Measurements from ENCODE around the gene CRISPLD2.
"Not testable (repeated sequence)": the region's sequence is repeated elsewhere in the genome, so short reads cannot be mapped to it uniquely, and the experiment has no call there.

CRISPLD2 gene

GRCh38 chr16:84822990-84823389, 3.2 kb downstream of the CRISPLD2 start:
- DNase-seq (ENCODE audit: low read depth), result no peak

DNA sequence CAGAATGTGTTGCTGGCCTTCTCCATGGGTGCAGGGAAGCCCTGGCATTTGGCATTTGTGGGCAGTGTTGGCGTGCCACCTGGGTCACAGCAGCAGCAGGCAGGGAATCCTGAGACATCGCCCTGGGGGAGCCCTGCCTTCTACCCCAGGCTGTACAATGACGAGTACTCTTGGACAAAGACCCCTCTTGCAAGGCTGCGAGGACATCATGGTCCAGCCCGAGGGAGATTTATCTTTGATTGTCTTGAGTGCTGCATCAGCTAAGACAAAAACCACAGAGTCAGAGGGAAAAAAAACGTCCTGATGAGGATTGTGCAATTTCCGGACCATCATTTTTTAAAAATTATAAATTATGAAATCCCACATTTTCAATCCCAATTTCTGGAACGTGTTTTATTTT, 3.7 kb downstream of the CRISPLD2 start:
- DNase-seq (ENCODE audit: low read depth), result no peak

- DNase-seq (ENCODE audit: low read depth), result no peak
Observed at GRCh38 chr16:84823926-84824325, 4.1 kb downstream of the CRISPLD2 start.

- DNase-seq (ENCODE audit: low read depth), result no peak
Observed at GRCh38 chr16:84825896-84826557, 6.2 kb downstream of the CRISPLD2 start.

- DNase-seq (ENCODE audit: low read depth), result no peak
Observed at GRCh38 chr16:84826558-84826941, 6.8 kb downstream of the CRISPLD2 start.

- no peak for DNase-seq (ENCODE audit: low read depth)
Observed at GRCh38 chr16:84827131-84827574, 7.4 kb downstream of the CRISPLD2 start.

GRCh38 chr16:84827897-84828296, 8.1 kb downstream of the CRISPLD2 start:
- no peak for DNase-seq (ENCODE audit: low read depth)

GRCh38 chr16:84828322-84828721, 8.5 kb downstream of the CRISPLD2 start:
- no peak for DNase-seq (ENCODE audit: low read depth)

GRCh38 chr16:84829168-84829965, 9.6 kb downstream of the CRISPLD2 start:
- no peak for DNase-seq (ENCODE audit: low read depth)

DNA sequence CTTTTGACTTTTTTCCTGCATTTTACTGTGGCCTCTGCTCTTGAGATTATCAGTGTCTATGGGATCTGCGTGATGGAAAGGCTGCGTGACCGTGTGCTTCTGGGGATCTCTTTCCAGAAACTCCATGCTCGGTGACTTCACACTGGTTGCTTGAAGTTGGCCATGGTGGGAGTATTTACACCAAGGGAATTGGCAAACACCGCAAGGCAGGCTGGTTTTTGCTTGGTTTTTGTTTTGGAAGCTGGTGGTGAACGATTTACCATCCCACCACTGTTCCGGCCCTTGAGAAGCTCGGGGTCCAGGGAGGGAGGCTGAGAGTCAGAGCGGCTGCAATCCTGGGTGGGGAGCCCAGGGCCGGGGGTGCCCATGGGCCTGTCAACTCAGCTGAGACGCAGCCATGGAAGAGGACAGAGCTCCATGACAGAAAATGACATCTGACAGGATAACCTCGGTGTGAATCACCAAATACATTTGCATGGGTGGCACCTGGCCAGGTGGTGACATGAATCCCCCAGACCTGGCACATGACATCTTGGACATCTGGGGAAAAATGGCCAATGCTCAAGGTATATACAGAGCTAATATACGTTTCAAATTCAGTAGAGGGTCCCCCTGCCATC, 11.1 kb downstream of the CRISPLD2 start:
- no peak for DNase-seq (ENCODE audit: low read depth)

GRCh38 chr16:84831728-84832127, 11.9 kb downstream of the CRISPLD2 start:
- not testable (repeated sequence) for DNase-seq (ENCODE audit: low read depth)

GRCh38 chr16:84832488-84833143, 12.8 kb downstream of the CRISPLD2 start:
- DNase-seq (ENCODE audit: low read depth), result no peak

- DNase-seq (ENCODE audit: low read depth), result no peak
Observed at GRCh38 chr16:84833144-84833500, 13.3 kb downstream of the CRISPLD2 start.

- no peak for DNase-seq (ENCODE audit: low read depth)
Observed at GRCh38 chr16:84833542-84834402, 14.0 kb downstream of the CRISPLD2 start.

GRCh38 chr16:84834403-84834772, 14.6 kb downstream of the CRISPLD2 start:
- no peak for DNase-seq (ENCODE audit: low read depth)

- peak; percentile 80 for DNase-seq (ENCODE audit: low read depth)
Observed at GRCh38 chr16:84836234-84836647, 16.5 kb downstream of the CRISPLD2 start.

DNA sequence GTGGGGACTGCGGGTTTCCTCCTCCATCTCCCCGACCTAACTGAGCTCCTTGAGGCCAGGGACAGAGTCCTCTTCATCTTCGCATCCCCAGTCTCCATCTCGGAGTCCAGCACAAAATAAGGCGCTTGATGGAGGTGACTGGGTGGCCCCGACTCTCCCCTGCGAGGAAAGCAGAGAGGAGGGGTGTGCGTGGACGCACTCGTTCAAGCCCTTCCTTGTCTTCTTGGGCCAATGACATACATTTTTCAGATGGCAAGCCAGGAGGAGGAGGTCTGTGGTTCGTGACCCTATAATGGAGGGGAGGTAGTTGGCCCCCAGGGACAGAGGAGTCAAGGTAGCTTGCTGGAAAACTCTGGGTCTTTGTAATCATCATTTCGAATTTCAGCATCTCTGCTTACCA, 17.2 kb downstream of the CRISPLD2 start:
- DNase-seq (ENCODE audit: low read depth), result no peak

GRCh38 chr16:84838383-84838948, 18.7 kb downstream of the CRISPLD2 start:
- no peak for DNase-seq (ENCODE audit: low read depth)

GRCh38 chr16:84839054-84839453, 19.3 kb downstream of the CRISPLD2 start:
- DNase-seq (ENCODE audit: low read depth), result no peak

DNA sequence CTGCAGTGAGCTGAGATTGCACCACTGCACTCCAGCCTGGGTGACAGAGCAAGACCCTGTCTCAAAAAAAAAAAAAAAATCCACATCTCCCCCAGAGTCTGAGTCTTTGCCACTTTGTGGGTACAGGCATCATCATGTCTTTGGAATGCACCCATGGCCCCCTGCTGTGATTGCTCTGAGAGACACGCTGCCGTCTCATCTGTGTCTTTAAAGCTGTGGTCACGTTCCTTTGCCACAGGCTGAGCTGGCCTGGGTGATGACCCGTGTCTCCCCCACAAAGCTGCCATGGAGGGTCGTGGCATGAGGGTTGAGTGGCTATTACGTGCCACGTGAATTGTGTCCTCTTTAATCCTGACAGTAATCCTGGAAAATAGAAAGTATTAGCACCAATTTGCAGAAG, 20.2 kb downstream of the CRISPLD2 start:
- DNase-seq (ENCODE audit: low read depth), result no peak

Measured in HS-5 (cell line).